OCI-LY7 (cell line): ENCODE data around the gene SAP30L. TPM values are rescaled to one million over a fixed set of nuclear protein-coding genes. Genes with fewer than 3 reads are reported as not detected.

Source experiments
- BruUV-seq: library from RNA; stranded (reverse); fragments of 400-500 nt; replicated peaks from 2 replicates; lab custom pipeline; 2021; lab: Mats Ljungman, UMichigan
- CTCF ChIA-PET: fragments of 300-600 bp; sonication (Branson Sonifier 250); formaldehyde crosslinking; loops from one replicate; lab custom pipeline; 2022; ENCODE audit warnings: antibody characterized with exemption; ENCODE audit not compliant: unreplicated experiment; lab: Charles Lee
- POLR2A ChIA-PET: fragments of 300-600 bp; sonication (Branson Sonifier 250); formaldehyde crosslinking; loops from one replicate; lab custom pipeline; 2022; ENCODE audit warnings: antibody characterized with exemption; lab: Charles Lee
- DNase-seq: peaks from one replicate; pipeline ENCODE4 v3.0.0-alpha.2; 2015; ENCODE audit warnings: low spot score
- H2AFZ ChIP-seq: fragments of 200-600 bp; sonication (generic), shearing (Covaris generic); 2 replicates; pipeline ENCODE4 v1.6.1; 2014; ENCODE audit warnings: mild to moderate bottlenecking, antibody characterized with exemption, low read length, moderate library complexity
- H3K27ac ChIP-seq: fragments of 200-600 bp; sonication (generic); 2 replicates; pipeline ENCODE4 v1.5.1; 2014; ENCODE audit warnings: mixed run types, low read depth, mild to moderate bottlenecking, moderate library complexity, low read length, inconsistent platforms; ENCODE audit not compliant: poor library complexity, severe bottlenecking
- H3K36me3 ChIP-seq: fragments of 200-600 bp; sonication (generic); 2 replicates; pipeline ENCODE4 v1.6.1; 2014; ENCODE audit warnings: mild to moderate bottlenecking, antibody characterized with exemption, low read length, moderate library complexity, mixed read lengths; ENCODE audit not compliant: insufficient read depth
- H3K4me1 ChIP-seq: fragments of 200-600 bp; sonication (generic); 2 replicates; pipeline ENCODE4 v1.5.1; 2014; ENCODE audit warnings: mild to moderate bottlenecking, low read length; ENCODE audit not compliant: insufficient read depth, poor library complexity, severe bottlenecking
- H3K4me2 ChIP-seq: fragments of 200-600 bp; sonication (generic); 2 replicates; pipeline ENCODE4 v1.6.1; 2014; ENCODE audit warnings: mild to moderate bottlenecking, low read length
- H3K4me3 ChIP-seq: fragments of 200-600 bp; sonication (generic); 2 replicates; pipeline ENCODE4 v1.5.1; 2014; ENCODE audit warnings: mild to moderate bottlenecking, low read depth, low read length; ENCODE audit not compliant: poor library complexity, severe bottlenecking
- H3K79me2 ChIP-seq: fragments of 200-600 bp; sonication (generic); 2 replicates; pipeline ENCODE4 v1.6.1; 2016; ENCODE audit warnings: low read depth, mild to moderate bottlenecking, low read length, moderate library complexity, mixed read lengths; ENCODE audit not compliant: insufficient read depth
- H3K9me2 ChIP-seq: fragments of 200-600 bp; sonication (generic); 2 replicates; pipeline ENCODE4 v1.6.1; 2016; ENCODE audit warnings: mild to moderate bottlenecking, low read length, mixed read lengths; ENCODE audit not compliant: insufficient read depth
- H3K9me3 ChIP-seq: fragments of 200-600 bp; sonication (generic); 2 replicates; pipeline ENCODE4 v1.6.1; 2014; ENCODE audit warnings: mild to moderate bottlenecking, mixed run types, low read length, mixed read lengths
- H4K20me1 ChIP-seq: fragments of 200-600 bp; sonication (generic); 2 replicates; pipeline ENCODE4 v1.6.1; 2014; ENCODE audit warnings: mild to moderate bottlenecking, antibody characterized with exemption, low read length, moderate library complexity, mixed read lengths; ENCODE audit not compliant: insufficient read depth
- CTCF ChIP-seq: fragments of 200-600 bp; sonication (generic); conservative IDR thresholded peaks from 2 replicates; pipeline ENCODE4 v1.5.1; 2014; ENCODE audit warnings: mild to moderate bottlenecking, antibody characterized with exemption, low read length, moderate library complexity, mixed read lengths
- EZH2phosphoT487 ChIP-seq: fragments of 200-600 bp; sonication (generic); IDR thresholded peaks from 2 replicates; pipeline ENCODE4 v1.6.1; 2018; ENCODE audit warnings: low read depth, borderline replicate concordance, mild to moderate bottlenecking, mixed run types, antibody characterized with exemption, low read length, moderate library complexity, mixed read lengths
- intact Hi-C: fragments of 100-400 bp; cut with micrococcal nuclease; formaldehyde crosslinking; loops from one replicate; pipeline ENCODE4 v1.10.0; 2022; ENCODE audit not compliant: unreplicated experiment
- total RNA-seq, 2 experiments: library from RNA; depleted of rRNA in 1 of 2; stranded (reverse); fragments of >200 nt in 1 of 2; shearing (Covaris generic) in 1 of 2; gene quantifications; 2 replicates each; pipeline ENCODE4 v1.2.3, GENCODE V29; 2014 to 2022

Gene SAP30L
- total RNA-seq, 2 experiments from 2014 or later, result 37.5 to 38.7 TPM

GRCh38 chr5:154403776-154404387 lies 41.9 kb upstream of the SAP30L start:
- H3K4me3 ChIP-seq, result no peak overlapping the region
- no peaks in the 10 kb centered on the region for H3K36me3 ChIP-seq
- no TSS peak for BruUV-seq
- CTCF ChIA-PET, result no interaction called here
- no peak overlapping the region for H3K27ac ChIP-seq
- H3K9me2 ChIP-seq, result no peaks in the 10 kb centered on the region
- H3K4me1 ChIP-seq, result no peaks in the 10 kb centered on the region
- H4K20me1 ChIP-seq, result no peaks in the 10 kb centered on the region
- TF ChIP-seq EZH2phosphoT487 (no peak), CTCF (no peak)
- DNase-seq, result no peak
- H3K4me2 ChIP-seq, result no peak overlapping the region
- no peaks in the 10 kb centered on the region for H3K9me3 ChIP-seq
- POLR2A ChIA-PET, result interaction anchor here (0.7 to 0.9 kb wide), 3 partner anchors 12 to 334 kb away, joined by 3 read pairs; no protein-coding TSS in a partner anchor
- no peak overlapping the region for H2AFZ ChIP-seq
- no peaks in the 10 kb centered on the region for H3K79me2 ChIP-seq
- intact Hi-C loops, result loop anchor here (5.0 kb wide), 1 partner anchor 222 kb away; no protein-coding TSS in a partner anchor

GRCh38 chr5:154405078-154405792 lies 40.6 kb upstream of the SAP30L start:
- Histone ChIP-seq H3K4me2 (0 out of 2 replicates have a peak overlapping the region, but pooled peaks have one; percentile 3), H3K27ac (no peak overlapping the region), H3K9me2 (no peaks in the 10 kb centered on the region), H3K36me3 (no peaks in the 10 kb centered on the region), H2AFZ (no peak overlapping the region), H3K9me3 (no peaks in the 10 kb centered on the region), H3K4me3 (no peak overlapping the region), H3K4me1 (no peaks in the 10 kb centered on the region), H3K79me2 (no peaks in the 10 kb centered on the region), H4K20me1 (no peaks in the 10 kb centered on the region)
- ChIA-PET CTCF (interaction anchor here (0.6 kb wide), 1 partner anchor 171 kb away, joined by 3 read pairs; no protein-coding TSS in a partner anchor), POLR2A (interaction anchor here (0.6 kb wide), 1 partner anchor 226 kb away, joined by 3 read pairs; no protein-coding TSS in a partner anchor)
- TF ChIP-seq EZH2phosphoT487, result no peak
- TF ChIP-seq CTCF, result peak; percentile 74
- DNase-seq, result peak; percentile 55
- intact Hi-C loops, result loop anchor here (1.0 to 5.0 kb wide), 3 partner anchors 213 to 431 kb away; partner anchors contain the start of gene GALNT10
- BruUV-seq, result no TSS peak
